Neural crest cell (in vitro differentiated cells): ENCODE results near the gene CACNA2D2. TPM values are rescaled to one million over a fixed set of nuclear protein-coding genes. Genes with fewer than 3 reads are reported as not detected.

Experiments
- DNase-seq: peaks from one replicate; pipeline ENCODE4 v3.0.0; 2021; ENCODE audit warnings: low read depth, mixed read lengths, low spot score
- H3K27ac Mint-ChIP-seq: one replicate; pipeline ENCODE4 v1.8.0; 2021; ENCODE audit warnings: mild to moderate bottlenecking, mixed read lengths; ENCODE audit not compliant: unreplicated experiment
- H3K27me3 Mint-ChIP-seq: 2 replicates; pipeline ENCODE4 v1.8.0; 2021; ENCODE audit warnings: low read depth, mild to moderate bottlenecking, mixed read lengths
- H3K36me3 Mint-ChIP-seq: 2 replicates; pipeline ENCODE4 v1.8.0; 2021; ENCODE audit warnings: low read depth, mild to moderate bottlenecking, mixed read lengths
- H3K4me1 Mint-ChIP-seq: 2 replicates; pipeline ENCODE4 v1.8.0; 2021; ENCODE audit warnings: mixed read lengths
- H3K4me3 Mint-ChIP-seq: one replicate; pipeline ENCODE4 v1.8.0; 2021; ENCODE audit warnings: mild to moderate bottlenecking, mixed read lengths
- H3K9me3 Mint-ChIP-seq: 2 replicates; pipeline ENCODE4 v1.8.0; 2021; ENCODE audit warnings: mixed read lengths
- CTCF ChIP-seq: fragments of 200-600 bp; sonication (generic); conservative IDR thresholded peaks from 2 replicates; pipeline ENCODE4 v1.5.0; 2021; ENCODE audit warnings: antibody characterized with exemption, mild to moderate bottlenecking
- total RNA-seq: library from RNA; stranded (reverse); gene quantifications from 2 replicates; pipeline ENCODE4 v1.2.1, GENCODE V29; 2021

The CACNA2D2 gene
- total RNA-seq, 1 donor from 2014 or later = 8.7 TPM

- peak; percentile 81 for TF ChIP-seq CTCF
- H3K36me3 Mint-ChIP-seq = peaks cover 9% of the 10 kb centered on the region
- DNase-seq = peak; percentile 79
- peak overlapping the region; percentile 94 for H3K4me3 Mint-ChIP-seq
- peaks cover 49% of the 10 kb centered on the region for H3K4me1 Mint-ChIP-seq
- H3K27me3 Mint-ChIP-seq = no peaks in the 10 kb centered on the region
- no peaks in the 10 kb centered on the region for H3K9me3 Mint-ChIP-seq
- no peak overlapping the region for H3K27ac Mint-ChIP-seq
Observed at GRCh38 chr3:50324351-50325112, 178.9 kb downstream of the CACNA2D2 start.

- Mint-ChIP-seq H3K4me3 (peak overlapping the region; percentile 94), H3K27ac (no peak overlapping the region), H3K36me3 (peaks cover 11% of the 10 kb centered on the region), H3K27me3 (no peaks in the 10 kb centered on the region), H3K4me1 (peaks cover 58% of the 10 kb centered on the region), H3K9me3 (no peaks in the 10 kb centered on the region)
- DNase-seq = no peak
- no peak for TF ChIP-seq CTCF
Observed at GRCh38 chr3:50323614-50324199, 179.7 kb downstream of the CACNA2D2 start.

GRCh38 chr3:50323092-50323600 lies 180.3 kb downstream of the CACNA2D2 start:
- no peak for DNase-seq
- Mint-ChIP-seq H3K36me3 (peaks cover 13% of the 10 kb centered on the region), H3K27me3 (no peaks in the 10 kb centered on the region), H3K9me3 (no peaks in the 10 kb centered on the region), H3K27ac (no peak overlapping the region), H3K4me1 (peaks cover 58% of the 10 kb centered on the region), H3K4me3 (peak overlapping the region; percentile 94)
- no peak for TF ChIP-seq CTCF

GRCh38 chr3:50322386-50323091 lies 180.9 kb downstream of the CACNA2D2 start, which contains the start of gene HYAL2:
HYAL2 (minus strand) TSS chr3:50322745; CDS start chr3:50320489, 2,256 bp downstream.
- Mint-ChIP-seq H3K9me3 (no peaks in the 10 kb centered on the region), H3K36me3 (peaks cover 10% of the 10 kb centered on the region), H3K27ac (peak within 1 kb of the TSS; percentile 100), H3K27me3 (no peaks in the 10 kb centered on the region), H3K4me1 (peaks cover 56% of the 10 kb centered on the region), H3K4me3 (peak within 1 kb of the TSS; percentile 94)
- no peak for TF ChIP-seq CTCF
- no peak for DNase-seq

- Mint-ChIP-seq H3K36me3 (peaks cover 10% of the 10 kb centered on the region), H3K4me3 (peak overlapping the region; percentile 94), H3K4me1 (peaks cover 53% of the 10 kb centered on the region), H3K27me3 (no peaks in the 10 kb centered on the region), H3K27ac (peak overlapping the region; percentile 100), H3K9me3 (no peaks in the 10 kb centered on the region)
- no peak for TF ChIP-seq CTCF
- DNase-seq = no peak
Observed at GRCh38 chr3:50322115-50322385, 181.4 kb downstream of the CACNA2D2 start.
